Measurements from ENCODE around the gene DDR1. TPM values are rescaled to one million over a fixed set of nuclear protein-coding genes. Genes with fewer than 3 reads are reported as not detected.

DDR1 gene
- total RNA-seq, 1 experiment from 2014 or later, result 580 TPM

DNA sequence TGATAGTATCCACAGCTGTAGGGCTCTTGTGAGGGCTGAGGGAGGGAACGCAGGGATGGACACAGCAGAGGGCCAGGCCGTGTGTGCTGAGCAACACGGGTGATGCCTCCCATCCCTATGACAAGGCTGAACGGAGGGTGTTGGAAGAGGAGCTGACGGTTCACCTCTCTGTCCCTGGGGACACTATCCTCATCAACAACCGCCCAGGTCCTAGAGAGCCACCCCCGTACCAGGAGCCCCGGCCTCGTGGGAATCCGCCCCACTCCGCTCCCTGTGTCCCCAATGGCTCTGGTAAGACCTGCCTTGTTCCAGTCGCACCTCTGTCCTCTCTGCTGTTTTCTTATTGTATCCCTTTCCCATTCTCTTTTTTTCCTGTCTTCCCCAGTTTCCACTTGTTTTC lies 10.1 kb downstream of the DDR1 start:
- H3K4me3 Mint-ChIP-seq (ENCODE audit: low read depth, unreplicated experiment), result no peak overlapping the region
- intact Hi-C loops (cut with micrococcal nuclease; ENCODE audit: unreplicated experiment), result no loop called here
- DNase-seq, result no peak
- H3K9me3 Mint-ChIP-seq (ENCODE audit: low read depth, unreplicated experiment), result no peaks in the 10 kb centered on the region
- TF ChIP-seq, protein P1, sequence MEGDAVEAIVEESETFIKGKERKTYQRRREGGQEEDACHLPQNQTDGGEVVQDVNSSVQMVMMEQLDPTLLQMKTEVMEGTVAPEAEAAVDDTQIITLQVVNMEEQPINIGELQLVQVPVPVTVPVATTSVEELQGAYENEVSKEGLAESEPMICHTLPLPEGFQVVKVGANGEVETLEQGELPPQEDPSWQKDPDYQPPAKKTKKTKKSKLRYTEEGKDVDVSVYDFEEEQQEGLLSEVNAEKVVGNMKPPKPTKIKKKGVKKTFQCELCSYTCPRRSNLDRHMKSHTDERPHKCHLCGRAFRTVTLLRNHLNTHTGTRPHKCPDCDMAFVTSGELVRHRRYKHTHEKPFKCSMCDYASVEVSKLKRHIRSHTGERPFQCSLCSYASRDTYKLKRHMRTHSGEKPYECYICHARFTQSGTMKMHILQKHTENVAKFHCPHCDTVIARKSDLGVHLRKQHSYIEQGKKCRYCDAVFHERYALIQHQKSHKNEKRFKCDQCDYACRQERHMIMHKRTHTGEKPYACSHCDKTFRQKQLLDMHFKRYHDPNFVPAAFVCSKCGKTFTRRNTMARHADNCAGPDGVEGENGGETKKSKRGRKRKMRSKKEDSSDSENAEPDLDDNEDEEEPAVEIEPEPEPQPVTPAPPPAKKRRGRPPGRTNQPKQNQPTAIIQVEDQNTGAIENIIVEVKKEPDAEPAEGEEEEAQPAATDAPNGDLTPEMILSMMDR (IDR thresholded peaks at IDR 0.05; ENCODE audit: unreplicated experiment), result no peak
- peaks cover 80% of the 10 kb centered on the region for H3K36me3 Mint-ChIP-seq (ENCODE audit: insufficient read depth, unreplicated experiment)
- no peaks in the 10 kb centered on the region for H3K27me3 Mint-ChIP-seq (ENCODE audit: unreplicated experiment)
- H3K27ac Mint-ChIP-seq (ENCODE audit: unreplicated experiment), result peak overlapping the region; percentile 1
- H3K4me1 Mint-ChIP-seq (ENCODE audit: low read depth, unreplicated experiment), result peaks cover 9% of the 10 kb centered on the region
- CTCF ChIA-PET, result no interaction called here
- no TSS peak for BruUV-seq (replicated peaks)

DNA sequence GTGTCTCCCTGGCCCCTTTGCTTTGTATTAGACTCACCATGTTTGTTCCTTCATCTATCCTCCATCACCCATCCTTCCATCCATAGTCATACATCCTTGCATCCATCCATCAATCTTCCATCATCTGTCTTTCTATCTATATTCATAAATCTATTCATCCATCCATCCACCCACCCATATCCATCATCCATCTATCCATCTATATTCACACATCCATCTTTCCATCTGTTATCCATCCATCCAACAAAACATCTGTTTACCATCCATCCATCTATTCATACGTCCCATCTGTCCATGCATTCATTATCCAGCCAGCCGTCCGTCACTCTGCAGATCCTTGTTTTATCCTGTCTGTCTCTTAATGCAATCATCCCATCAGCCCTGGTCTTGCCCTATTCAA lies 10.6 kb downstream of the DDR1 start:
- BruUV-seq (replicated peaks), result no TSS peak
- Mint-ChIP-seq H3K4me1 (ENCODE audit: low read depth, unreplicated experiment) (peaks cover 6% of the 10 kb centered on the region), H3K9me3 (ENCODE audit: low read depth, unreplicated experiment) (no peaks in the 10 kb centered on the region), H3K27me3 (ENCODE audit: unreplicated experiment) (no peaks in the 10 kb centered on the region), H3K36me3 (ENCODE audit: insufficient read depth, unreplicated experiment) (peaks cover 80% of the 10 kb centered on the region), H3K4me3 (ENCODE audit: low read depth, unreplicated experiment) (no peak overlapping the region), H3K27ac (ENCODE audit: unreplicated experiment) (peak overlapping the region; percentile 1)
- CTCF ChIA-PET, result interaction anchor here (0.6 kb wide), 1 partner anchor 231 kb away, joined by 3 read pairs; no protein-coding TSS in a partner anchor
- TF ChIP-seq, protein P1 (IDR thresholded peaks at IDR 0.05; ENCODE audit: unreplicated experiment), result no peak
- intact Hi-C loops (cut with micrococcal nuclease; ENCODE audit: unreplicated experiment), result no loop called here
- no peak for DNase-seq

DNA sequence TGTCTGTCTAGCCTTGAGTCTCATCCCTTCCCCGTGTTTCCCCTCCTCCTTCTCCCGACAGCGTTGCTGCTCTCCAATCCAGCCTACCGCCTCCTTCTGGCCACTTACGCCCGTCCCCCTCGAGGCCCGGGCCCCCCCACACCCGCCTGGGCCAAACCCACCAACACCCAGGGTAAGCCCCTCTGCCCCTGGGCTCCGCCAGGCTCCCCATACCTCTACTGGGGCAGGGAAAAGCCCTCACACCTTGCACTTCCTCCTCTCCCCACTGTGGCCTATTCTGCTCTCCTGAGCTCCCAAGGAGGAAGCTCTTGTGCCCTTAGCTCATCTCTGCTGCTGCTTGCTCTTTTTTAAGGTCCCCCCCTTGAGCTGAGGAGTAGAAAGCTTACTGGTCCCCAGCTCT lies 11.0 kb downstream of the DDR1 start:
- Mint-ChIP-seq H3K9me3 (ENCODE audit: low read depth, unreplicated experiment) (no peaks in the 10 kb centered on the region), H3K27me3 (ENCODE audit: unreplicated experiment) (no peaks in the 10 kb centered on the region), H3K36me3 (ENCODE audit: insufficient read depth, unreplicated experiment) (peaks cover 80% of the 10 kb centered on the region), H3K4me1 (ENCODE audit: low read depth, unreplicated experiment) (peaks cover 2% of the 10 kb centered on the region), H3K4me3 (ENCODE audit: low read depth, unreplicated experiment) (no peak overlapping the region), H3K27ac (ENCODE audit: unreplicated experiment) (peak overlapping the region; percentile 1)
- BruUV-seq (replicated peaks), result no TSS peak
- no peak for DNase-seq
- CTCF ChIA-PET, result interaction anchor here (0.6 to 1.3 kb wide), 3 partner anchors 75 to 231 kb away, joined by 3 read pairs; no protein-coding TSS in a partner anchor
- intact Hi-C loops (cut with micrococcal nuclease; ENCODE audit: unreplicated experiment), result no loop called here
- TF ChIP-seq, protein P1 (IDR thresholded peaks at IDR 0.05; ENCODE audit: unreplicated experiment), result no peak

DNA sequence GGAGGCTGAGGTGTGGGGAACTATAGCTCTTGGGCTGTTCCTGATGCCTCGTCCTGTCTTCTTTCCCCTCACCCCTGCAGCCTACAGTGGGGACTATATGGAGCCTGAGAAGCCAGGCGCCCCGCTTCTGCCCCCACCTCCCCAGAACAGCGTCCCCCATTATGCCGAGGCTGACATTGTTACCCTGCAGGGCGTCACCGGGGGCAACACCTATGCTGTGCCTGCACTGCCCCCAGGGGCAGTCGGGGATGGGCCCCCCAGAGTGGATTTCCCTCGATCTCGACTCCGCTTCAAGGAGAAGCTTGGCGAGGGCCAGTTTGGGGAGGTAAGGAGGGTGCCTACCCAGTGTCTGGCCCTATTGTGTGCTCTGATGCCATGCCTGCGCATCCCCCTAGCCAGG lies 12.2 kb downstream of the DDR1 start:
- no peak overlapping the region for H3K27ac Mint-ChIP-seq (ENCODE audit: unreplicated experiment)
- DNase-seq, result no peak
- peaks cover 80% of the 10 kb centered on the region for H3K36me3 Mint-ChIP-seq (ENCODE audit: insufficient read depth, unreplicated experiment)
- no TSS peak for BruUV-seq (replicated peaks)
- H3K4me1 Mint-ChIP-seq (ENCODE audit: low read depth, unreplicated experiment), result no peaks in the 10 kb centered on the region
- TF ChIP-seq, protein P1 (IDR thresholded peaks at IDR 0.05; ENCODE audit: unreplicated experiment), result no peak
- intact Hi-C loops (cut with micrococcal nuclease; ENCODE audit: unreplicated experiment), result no loop called here
- no peak overlapping the region for H3K4me3 Mint-ChIP-seq (ENCODE audit: low read depth, unreplicated experiment)
- no peaks in the 10 kb centered on the region for H3K9me3 Mint-ChIP-seq (ENCODE audit: low read depth, unreplicated experiment)
- CTCF ChIA-PET, result interaction anchor here (0.6 to 1.3 kb wide), 4 partner anchors 13 to 218 kb away, joined by 3 to 7 read pairs (median 3); no protein-coding TSS in a partner anchor
- H3K27me3 Mint-ChIP-seq (ENCODE audit: unreplicated experiment), result no peaks in the 10 kb centered on the region
